HG02678 (cell line): ENCODE data around the gene GRB2.
"Not testable (repeated sequence)": the region's sequence is repeated elsewhere in the genome, so short reads cannot be mapped to it uniquely, and the experiment has no call there.

ENCODE experiments used
- ATAC-seq: cut with Tn5 transposase; IDR thresholded peaks from one replicate; pipeline ENCODE4 v1.9.1; 2021; ENCODE audit warnings: mild to moderate bottlenecking, moderate library complexity; ENCODE audit not compliant: unreplicated experiment

The GRB2 gene

GRCh38 chr17:75405365-75406221, at the start of gene GRB2:
Gene GRB2, minus strand, starts transcription at chr17:75405678. Its CDS starts 12,050 bp downstream, at chr17:75393628.
- peak; percentile 90 for ATAC-seq

DNA sequence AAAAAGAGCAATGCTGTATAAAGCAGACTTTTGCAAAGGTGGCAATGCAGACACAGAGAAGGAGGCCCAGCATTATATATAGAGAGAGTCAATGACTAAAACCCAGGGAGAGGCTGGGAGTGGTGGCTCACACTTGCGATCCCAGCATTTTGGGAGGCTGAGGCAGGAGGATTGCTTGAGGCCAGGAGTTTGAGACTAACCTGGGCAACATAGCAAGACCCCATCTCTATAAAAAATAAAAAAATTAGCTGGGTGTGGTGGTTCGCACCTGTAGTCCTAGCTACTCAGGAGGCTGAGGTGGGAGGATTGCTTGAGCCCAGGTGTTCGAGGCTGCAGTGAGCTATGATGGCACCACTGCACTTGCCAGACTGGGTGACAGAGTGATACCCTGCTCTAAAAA, 49.2 kb upstream of the GRB2 start:
- not testable (repeated sequence) for ATAC-seq

- no peak for ATAC-seq
Measured at GRCh38 chr17:75454193-75454592, 48.7 kb upstream of the GRB2 start.

- no peak for ATAC-seq
Measured at GRCh38 chr17:75450270-75450669, 44.8 kb upstream of the GRB2 start.

DNA sequence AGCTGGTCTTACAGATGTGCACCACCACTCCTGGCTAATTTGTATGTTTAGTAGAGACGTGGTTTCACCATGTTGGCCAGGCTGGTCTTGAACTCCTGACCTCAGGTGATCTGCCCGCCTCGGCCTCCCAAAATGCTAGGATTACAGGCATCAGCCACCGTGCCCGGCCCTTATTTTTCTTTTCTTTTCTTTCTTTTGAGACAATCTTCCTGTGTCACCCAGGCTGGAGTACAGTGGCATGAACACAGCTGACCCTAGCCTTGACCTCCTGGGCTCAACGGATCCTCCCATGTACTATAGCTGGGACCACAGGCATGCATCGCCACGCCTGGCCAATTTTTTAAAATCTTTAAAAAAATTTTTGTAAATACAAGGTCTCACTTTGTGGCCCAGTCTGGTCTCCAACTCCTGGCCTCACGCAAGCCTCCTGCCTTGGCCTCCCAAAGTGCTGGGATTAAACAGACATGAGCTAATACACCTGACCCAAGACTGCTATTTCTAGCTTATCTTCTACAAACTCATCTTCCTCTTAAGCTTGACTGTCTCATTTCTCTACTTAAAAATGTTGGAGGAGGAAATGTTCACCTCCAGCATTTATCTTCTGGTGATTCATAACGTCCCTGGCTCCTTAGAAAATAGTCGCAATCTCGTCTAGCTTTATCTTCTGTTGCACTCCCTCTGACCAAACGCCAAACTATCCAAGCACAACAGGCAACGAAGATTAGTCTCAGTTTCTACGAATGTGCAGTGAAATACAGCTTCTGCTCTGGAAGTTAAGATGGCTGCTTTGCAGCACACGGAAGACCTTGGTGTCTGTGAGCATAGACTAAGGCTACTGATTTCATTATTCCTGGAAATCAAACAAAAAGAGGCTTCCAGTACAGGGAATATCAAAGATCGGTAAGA, 42.7 kb upstream of the GRB2 start:
- no peak for ATAC-seq

DNA sequence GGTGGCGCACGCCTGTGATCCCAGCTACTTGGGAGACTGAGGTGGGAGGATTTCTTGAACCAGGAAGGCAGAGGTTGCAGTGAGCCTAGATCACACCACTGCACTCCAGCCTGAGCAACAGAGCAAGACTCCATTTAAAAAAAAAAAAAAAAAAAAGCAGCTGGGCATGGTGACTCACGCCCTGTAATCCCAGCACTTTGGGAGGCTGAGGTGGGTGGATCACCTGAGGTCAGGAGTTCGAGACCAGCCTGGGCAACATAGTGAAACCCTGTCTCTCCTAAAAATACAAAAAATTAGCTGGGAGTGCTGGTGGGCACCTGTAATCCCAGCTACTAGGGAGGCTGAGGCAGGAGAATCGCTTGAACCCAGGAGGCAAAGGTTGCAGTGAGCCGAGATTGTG, 40.4 kb upstream of the GRB2 start:
- ATAC-seq: not testable (repeated sequence)

DNA sequence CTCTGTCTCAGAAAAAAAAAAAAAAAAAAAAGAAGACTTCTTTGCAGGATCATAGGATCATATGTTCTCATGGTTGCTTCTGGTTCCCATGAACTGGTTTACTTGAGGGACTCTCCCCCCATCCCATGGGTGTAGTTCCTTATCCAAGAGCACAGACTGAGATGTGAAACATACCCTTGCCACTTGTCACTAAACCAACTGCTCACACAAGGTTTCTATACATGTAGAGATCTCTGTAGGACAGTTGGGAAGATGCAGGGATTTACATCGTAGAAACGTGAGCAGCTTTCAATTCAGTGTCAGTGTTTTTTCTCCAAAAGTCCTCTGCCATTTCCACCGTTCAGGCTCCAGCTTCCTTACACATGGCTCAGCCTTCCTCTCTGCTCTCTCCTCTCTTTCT, 39.8 kb upstream of the GRB2 start:
- ATAC-seq: no peak

GRCh38 chr17:75442168-75443103, 37.0 kb upstream of the GRB2 start:
- no peak for ATAC-seq

DNA sequence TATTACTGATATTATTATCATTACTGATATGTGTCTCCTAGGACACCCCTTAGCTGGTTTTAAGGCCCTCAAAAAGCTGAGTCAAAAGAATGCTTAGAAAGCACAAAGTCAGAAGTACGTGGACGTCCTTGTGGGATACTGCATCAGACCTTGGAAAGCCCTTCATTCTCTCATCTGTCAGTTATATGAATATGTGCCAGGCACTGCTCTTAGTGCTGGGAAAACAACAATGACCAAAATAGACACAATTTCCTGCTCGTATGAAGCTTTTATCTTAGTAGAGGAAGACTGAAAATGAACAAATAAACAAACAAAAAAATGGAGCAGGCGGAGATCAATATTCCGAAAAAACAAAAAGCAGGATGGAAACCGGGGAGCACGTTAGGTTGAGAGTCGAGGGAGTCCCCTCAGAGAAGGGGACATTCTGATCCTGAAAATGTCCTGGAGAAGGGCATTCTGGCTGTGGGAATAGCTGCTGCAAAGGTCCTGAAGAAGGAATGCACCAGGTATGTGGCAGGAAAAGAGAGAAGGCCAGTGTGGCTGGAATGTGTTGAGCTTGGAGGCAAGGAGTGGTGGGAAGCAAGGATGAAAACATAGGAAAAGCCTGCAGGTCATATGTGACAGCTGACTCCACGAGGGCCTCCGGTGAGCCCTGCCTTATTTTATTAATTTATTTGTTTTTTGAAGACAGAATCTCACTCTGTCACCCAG, 35.4 kb upstream of the GRB2 start:
- no peak for ATAC-seq

DNA sequence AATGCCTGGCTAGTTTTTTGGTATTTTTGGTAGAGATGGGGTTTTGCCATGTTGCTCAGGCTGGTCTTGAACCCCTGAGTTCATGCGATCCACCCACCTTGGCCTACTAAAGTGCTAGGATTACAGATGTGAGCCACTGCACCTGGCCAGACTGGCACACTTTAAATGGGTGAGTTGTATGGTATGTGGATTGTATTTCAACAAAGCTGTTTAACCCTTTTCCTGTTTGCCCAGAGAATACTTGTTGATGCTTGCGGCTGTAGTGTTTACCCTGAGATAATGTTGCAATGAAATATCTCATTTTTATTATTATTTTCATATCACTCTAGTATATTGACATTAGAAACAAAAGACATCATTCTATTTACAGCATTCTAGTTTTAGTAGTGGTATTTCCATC, 33.8 kb upstream of the GRB2 start:
- no peak for ATAC-seq

GRCh38 chr17:75437404-75437803, 31.9 kb upstream of the GRB2 start:
- not testable (repeated sequence) for ATAC-seq

DNA sequence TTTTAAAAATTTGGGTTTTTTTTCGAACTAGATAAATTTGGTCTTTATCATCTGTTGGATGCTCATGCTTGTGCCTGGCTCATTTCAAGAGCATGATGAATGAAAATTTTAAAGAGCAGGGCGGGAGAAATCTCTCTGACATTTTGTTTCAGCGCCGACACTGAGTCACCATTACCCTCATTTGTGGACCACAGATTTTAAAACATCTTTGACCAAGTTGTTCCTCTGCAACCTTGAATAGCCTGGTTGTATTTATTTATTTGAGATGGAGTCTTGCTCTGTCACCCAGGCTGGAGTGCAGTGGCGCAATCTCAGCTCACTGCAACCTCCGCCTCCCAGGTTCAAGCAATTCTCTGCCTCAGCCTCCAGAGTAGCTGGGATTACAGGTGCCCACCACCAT, 29.0 kb upstream of the GRB2 start:
- not testable (repeated sequence) for ATAC-seq

DNA sequence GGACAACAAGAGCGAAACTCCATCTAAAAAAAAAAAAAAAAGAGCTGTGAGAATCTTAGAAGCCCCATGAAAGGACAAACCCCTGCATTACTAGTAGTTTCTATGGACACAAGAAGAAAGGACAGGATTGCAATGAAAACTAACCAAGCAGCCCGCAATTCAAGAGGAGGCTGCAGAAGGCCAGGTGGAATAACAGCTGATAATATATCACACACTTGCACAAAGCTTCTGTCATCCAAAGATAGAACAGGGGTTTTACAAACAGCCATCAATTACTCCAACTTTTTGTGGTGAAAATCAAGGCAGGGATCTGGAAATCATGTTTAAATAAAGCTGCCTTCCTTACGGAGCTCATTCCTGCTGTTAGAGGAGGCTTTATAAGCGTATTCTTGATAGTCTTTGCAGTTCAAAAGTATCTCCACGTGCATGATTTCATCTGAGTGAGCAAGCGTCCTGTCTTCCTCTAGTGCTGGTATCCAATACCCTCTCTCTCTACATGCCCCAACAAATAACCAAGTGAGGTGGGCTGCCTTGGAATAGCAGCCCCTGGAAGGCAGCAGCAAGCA, 27.8 kb upstream of the GRB2 start:
- no peak for ATAC-seq

DNA sequence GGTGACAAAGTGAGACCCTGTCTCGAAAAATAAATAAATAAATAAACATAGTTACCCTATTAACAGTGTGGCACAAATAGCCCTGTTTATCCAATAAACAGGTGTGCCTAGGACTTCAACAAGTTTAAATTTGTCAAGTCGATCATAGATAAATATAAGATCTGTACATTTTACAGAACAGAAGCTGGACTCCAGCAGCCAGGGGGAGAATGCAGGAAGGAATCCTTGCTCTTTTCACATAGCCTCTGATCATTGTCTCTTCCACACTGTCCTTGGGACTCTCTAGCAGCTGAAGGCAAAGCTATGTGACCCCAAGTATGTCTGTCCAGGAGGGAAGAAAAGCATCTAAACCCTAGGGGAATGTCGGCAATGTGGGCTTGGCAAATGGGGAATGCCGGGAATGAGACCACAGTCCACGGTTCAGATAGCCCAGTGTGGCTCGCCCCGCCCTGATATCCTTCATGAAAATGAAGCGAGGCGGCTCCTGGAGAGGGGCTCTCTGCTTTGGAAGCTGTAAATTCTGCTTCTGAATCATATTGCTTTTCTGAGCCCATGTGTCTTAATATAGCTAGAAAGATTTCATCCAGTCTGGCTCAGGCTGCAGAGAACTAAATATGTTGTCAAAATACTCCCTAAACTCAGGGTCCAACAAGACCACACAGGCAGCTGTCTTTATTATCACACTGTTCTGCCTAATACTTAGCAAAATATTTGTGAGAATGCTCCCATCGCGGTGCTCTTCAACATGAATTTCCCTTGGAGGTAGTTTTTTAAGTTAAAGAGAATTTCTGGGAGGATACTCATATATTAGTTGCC, 24.9 kb upstream of the GRB2 start:
- no peak for ATAC-seq

DNA sequence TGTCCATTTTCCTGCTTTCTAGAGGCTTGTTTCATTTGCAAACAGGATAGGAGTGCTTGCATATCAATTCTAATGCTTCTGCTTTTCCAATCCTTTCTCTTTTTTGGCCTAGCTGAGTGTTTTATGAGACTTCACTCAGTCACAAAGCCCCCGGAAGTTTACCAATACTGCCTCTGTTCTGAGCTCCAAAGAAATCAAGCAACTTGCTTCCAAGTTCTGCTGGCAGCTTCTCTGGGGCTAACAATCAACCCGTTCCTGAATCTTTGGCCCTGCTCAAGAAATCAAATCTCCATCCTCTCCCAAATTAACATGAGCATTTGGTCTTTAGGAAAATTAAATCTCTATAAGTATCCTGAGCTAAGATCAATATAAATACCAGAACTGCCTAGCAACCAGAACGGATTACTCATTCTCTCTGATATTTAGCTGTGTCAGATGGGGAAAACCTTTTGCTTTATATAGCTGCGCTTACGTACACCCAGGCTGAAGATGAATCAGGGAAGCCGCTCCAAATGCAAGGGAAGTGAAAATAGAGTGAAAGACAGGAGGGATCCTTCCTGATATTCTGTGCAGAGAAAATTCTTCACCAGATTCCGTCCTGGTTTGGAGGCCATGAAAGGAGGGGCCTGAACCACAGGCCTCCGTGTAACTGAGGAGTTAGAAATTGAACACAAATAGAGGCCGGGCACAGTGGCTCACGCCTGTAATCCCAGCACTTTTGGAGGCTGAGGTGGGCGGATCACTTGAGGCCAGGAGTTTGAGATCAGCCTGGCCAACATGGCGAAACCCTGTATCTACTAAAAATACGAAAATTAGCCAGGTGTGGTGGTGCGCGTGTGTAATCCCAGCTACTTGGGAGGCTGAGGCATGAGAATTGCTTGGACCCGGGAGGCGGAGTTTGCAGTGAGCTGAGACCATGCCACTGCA, 23.3 kb upstream of the GRB2 start:
- ATAC-seq: no peak

GRCh38 chr17:75418531-75418930, 13.1 kb upstream of the GRB2 start:
- ATAC-seq: no peak

DNA sequence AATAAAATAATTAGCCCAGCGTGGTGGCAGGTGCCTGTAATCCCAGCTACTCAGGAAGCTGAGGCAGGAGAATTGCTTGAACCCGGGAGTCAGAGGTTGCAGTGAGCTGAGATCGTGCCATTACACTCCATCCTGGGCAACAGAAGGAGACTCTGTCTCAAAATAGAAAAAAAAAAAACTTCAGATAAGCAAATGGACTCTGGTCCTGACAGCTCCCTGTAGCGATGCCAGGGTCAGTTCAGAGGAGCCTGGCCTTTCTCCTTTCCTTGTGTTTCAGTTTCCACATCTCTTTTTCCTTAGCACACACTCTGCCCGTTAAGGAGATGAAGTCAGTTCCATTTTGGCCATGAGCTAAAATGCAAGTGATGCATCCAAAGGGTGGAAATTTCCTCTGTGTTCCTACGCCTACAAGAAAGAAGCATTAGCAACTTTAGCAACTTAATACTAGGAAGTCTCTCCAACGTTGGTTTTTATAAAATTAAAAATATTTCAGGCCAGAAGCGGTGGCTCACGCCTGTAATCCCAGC, 11.6 kb upstream of the GRB2 start:
- no peak for ATAC-seq

GRCh38 chr17:75416006-75416405, 10.5 kb upstream of the GRB2 start:
- no peak for ATAC-seq
